HG03521 (cell line): ENCODE measurements around the gene THEM4.
"Not testable (repeated sequence)": the region's sequence is repeated elsewhere in the genome, so short reads cannot be mapped to it uniquely, and the experiment has no call there.

Source experiments
- ATAC-seq: cut with Tn5 transposase; IDR thresholded peaks from one replicate; pipeline ENCODE4 v1.9.1; 2021; ENCODE audit warnings: mild to moderate bottlenecking, moderate library complexity; ENCODE audit not compliant: unreplicated experiment

THEM4 gene

DNA sequence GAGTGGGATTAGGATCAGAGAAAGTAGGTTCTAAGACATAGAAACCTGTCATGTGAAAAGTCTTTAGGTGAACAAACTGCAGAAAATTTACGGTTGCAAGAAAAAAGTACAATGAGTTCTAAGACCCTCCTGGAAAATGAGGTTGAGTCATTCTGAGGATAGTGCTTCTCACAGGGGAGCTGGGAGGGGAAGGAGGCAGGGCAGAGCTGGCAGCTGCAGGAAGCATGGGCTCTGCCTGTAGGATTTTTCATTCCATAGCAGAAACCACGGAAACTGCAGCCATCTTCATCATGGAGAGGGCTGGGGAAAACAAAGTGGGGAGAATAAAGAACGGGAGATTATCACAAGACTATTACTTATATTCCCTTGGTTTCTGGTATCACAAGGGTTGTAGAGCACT, 25.8 kb upstream of the THEM4 start:
- no peak for ATAC-seq

DNA sequence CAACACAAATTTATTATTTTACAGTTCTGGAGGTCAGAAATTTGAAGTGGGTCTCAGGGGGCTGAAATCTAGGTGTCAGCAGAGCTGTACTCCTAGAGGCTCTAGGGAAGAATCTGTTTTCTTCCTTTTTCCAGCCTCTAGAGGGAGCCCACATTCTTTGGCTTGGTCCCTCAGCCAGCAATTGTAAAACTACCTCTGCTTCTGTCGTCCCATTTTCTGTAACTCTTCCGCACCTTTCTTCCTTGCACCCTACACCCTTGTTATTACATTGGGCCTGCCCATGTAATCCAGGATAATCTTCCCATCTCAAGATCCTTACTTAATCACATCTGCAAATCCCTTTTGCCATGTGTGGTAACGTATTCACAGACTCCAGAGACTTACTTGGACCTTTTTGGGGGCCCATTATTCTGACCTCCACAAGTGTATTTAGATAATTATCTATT, 24.8 kb upstream of the THEM4 start:
- no peak for ATAC-seq

DNA sequence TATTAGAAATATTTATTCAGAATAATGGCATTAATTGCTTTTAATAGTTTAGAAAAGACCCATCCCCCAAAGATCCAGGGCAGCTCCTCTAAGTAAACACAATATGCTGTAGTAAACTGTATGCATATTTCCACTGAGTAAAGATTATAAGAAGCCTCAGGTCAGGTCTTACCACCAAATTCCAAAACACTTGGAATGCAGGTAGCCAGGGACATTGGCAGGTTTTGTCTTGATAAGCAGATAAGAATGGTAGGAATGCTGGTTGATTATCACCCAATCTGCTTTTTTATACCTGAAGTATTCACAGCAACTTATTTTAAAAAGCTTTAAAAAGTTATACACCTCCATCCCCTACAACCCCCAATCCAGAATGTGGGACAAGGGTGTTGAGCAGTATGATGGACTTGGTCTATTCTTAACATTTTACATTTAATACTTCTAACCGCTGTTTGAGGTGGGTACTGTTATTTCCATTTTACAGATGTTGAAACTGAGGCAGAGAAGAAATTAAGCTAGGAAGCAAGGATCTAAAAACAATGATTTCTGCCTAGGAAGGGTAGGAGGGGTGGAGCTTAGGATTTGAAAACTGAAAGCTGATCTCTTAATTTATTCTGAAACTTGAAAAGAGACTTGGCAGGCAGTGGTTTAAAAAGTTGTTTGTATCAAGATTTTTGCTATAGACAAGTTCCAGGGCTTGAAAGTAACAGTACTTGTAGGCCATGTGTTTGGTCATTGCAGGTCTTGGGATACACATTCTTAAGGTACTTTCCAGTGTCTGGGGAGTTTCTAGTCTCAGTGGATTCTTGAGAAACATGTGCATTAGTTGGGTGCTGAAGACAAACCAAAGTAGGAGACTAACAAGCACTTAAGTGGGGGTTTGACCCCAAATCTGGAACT, 15.6 kb upstream of the THEM4 start:
- ATAC-seq, result no peak

DNA sequence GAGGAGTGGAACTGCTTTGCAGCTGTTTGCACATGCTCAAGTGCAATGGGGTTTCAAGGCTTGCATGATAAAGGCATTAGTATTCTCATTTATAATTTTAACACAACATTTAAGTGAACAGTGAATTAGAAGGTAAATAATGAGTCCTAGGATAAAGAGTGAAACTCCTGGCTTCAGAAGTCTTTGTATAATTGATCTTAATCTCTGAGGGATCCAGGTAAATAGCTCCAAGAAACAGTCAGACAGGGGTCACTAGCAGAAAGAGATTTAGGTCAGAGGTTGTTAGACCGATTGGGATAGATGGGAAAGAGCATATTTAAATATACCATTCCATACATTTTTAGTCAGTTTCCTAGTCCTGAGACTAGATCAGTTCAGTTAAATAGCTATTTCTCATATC, 14.1 kb upstream of the THEM4 start:
- no peak for ATAC-seq

DNA sequence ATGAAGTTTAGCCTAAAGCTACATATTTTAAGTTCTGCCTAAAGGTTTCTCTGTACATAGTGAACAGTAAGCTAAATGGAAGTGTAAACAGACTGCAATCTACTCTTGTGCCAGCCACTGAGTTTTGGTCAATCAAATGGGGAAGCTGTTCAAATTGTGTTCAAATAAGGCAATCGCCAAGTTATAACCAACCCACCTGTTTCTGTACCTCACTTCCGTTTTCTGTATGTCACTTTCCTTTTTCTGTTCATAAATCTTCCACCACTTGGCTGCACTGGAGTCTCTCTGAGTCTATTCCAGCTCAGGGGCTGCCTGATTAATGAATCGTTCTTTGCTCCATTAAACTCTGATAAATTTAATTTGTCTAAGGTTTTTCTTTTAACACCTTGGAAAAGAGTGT, 10.8 kb upstream of the THEM4 start:
- no peak for ATAC-seq

DNA sequence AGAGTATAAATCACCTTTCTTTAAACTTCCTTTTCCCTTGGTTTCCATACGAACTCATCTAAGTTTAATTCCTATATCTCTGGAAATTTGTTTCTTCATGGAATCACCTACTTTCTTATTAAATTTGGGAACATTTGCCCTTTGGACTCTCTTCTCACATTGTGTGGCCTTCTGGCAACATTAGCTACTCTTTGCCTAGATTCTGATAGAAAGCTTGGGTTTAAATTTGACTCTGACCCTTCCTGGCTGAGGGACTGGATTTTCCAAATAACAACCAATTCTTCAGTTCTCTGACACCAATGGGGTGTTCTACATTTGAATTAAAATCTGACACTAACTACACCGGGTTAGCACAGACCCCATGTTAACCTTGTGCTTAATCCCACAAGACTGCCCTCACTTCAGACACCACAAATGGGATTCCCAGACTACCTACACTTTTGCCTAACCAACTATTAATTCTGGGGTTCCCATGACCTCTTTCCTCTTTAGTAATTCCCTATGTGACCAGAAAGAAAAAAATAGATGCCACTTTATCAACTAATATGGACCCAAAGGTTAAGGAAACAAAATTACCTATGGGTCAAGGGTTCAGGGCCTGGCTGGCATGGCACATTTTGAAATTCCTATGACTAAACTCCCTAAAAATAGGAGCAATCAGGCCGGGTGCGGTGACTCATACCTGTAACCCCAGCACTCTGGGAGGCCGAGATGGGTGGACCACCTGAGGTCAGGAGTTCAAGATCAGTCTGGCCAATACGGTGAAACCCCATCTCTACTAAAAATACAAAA, 9.7 kb upstream of the THEM4 start:
- no peak for ATAC-seq

DNA sequence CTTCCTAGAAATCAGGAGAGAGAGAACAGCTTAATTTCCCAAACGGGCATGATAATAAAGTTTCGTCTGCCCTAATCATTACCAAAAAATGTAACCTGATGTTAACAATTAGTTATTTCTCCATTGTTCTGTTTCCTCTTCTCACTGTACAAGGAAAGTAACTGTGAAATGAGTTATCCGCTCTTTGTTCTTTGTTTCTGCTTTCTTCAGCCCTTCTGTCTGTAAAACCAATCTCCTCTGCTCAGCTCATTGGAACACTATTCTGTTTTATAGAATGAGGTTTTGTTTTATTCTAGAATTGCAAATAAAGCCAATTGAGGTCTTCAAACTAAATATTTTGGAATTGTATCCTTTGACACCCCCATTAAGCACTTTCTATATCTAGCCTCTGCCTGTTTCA, 8.8 kb upstream of the THEM4 start:
- ATAC-seq, result no peak

DNA sequence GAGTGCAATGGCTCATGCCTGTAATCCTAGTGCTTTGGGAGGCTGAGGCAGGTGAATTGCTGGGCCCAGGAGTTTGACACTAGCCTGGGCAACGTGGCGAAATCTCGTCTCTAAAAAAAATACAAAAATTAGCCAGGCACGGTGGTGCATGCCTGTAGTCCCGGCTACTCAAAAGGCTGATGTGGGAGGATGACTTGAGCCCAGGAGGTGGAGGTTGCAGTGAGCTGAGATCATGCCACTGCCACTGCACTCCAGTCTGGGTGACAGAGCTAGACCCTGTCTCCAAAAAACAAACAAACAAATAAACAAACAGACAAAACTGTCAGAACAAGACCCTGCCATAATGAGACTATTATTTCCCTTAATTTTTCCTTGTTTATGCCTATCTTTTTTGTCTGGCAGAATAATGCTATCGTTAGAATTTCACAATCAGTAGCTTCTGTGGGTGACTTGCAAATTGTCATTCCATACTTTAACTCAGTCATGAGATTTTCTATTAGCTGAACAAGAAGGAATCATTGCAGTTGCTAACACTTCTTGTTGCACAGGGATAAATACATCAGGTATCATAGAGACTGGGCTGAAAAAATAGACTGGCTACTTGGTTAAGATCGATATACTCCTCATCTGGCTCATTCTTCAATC, 7.5 kb upstream of the THEM4 start:
- ATAC-seq, result no peak

DNA sequence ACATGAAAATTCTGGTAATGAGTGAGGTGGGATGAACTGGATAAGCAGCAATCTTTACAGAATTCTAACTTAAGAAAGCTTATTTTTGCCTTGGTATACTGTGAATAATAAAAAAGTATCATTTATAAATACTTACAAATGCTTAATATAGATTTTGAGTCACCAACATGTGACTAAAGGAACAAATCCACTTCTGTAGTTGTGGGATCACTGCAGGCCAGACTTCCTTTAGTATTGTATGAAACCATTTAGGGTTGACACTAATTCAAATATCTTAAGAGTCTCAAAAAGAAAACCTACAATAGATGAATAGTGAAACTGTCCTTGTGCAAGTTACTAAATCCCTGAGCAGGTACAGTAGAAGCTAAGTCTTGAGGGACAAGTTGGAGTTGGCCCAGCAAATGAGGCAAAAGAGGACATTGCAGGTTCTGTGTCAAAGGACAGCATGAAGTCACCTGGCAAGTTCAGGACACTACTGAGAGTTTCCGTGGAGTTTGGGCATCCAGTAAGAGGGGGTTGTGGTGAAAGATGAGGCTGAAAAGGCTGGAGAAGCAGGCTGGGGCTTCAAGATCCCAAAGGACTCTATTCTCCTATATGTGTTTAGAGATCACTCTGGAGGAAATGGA, 5.9 kb upstream of the THEM4 start:
- no peak for ATAC-seq

DNA sequence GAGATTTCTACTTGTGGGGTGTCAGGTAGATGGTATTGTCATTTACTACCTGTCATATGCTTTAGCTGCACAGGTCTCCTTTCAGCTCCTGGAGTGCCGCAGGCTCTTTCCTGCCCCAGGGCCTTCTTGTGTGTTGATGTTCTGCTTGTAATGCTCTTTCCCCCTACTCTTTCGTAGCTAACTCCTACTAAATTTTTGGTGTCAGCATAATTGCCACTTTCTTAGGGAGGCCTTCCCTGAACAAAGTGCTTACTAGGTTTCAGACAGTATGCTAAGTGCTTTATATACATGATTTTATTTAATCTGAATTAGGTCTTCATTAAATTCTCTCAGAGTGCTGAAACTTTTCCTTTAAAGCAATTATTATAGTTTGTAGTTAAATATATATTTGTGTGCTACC, 4.8 kb upstream of the THEM4 start:
- no peak for ATAC-seq

DNA sequence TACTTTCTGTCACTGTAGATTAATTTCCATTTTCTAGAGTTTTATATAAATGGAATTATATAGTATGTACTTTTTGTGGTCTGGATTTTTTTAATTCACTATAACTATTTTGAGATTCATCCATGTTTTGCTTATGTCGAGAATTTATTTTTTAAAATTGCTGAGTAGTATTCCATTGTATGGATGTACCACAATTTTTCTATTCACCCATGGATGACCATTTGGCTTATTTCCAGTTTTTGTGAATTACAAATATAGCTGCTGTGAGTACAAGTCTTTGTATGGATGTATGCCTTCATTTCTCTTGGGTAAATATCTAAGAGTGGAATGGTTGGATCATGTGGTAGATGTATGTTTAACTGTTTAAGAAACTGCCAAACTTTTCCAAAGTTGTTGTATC, 3.7 kb upstream of the THEM4 start:
- no peak for ATAC-seq

DNA sequence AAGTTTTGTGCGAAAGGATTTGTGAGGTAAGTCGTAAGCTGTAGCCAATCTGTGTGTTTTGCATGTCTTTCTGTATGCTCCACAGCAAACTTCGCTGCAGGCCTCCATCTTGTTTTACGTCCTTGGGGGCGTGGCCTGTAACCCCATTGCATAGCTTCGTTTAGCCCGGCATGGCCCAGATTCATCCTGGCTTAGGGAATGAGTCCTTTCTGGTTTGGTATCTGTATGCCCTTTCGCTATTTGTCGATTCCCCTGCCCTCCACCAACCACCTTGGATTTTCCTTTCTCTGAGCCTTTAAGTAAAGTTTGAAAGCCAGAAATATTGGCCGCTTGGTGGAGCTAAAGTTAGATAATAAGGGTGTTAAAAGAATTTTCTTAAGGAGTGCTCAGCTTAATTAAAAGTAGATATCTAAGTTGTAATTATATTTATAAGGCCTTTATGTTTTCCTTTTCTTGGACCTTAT, 1.1 kb downstream of the THEM4 start:
- no peak for ATAC-seq

DNA sequence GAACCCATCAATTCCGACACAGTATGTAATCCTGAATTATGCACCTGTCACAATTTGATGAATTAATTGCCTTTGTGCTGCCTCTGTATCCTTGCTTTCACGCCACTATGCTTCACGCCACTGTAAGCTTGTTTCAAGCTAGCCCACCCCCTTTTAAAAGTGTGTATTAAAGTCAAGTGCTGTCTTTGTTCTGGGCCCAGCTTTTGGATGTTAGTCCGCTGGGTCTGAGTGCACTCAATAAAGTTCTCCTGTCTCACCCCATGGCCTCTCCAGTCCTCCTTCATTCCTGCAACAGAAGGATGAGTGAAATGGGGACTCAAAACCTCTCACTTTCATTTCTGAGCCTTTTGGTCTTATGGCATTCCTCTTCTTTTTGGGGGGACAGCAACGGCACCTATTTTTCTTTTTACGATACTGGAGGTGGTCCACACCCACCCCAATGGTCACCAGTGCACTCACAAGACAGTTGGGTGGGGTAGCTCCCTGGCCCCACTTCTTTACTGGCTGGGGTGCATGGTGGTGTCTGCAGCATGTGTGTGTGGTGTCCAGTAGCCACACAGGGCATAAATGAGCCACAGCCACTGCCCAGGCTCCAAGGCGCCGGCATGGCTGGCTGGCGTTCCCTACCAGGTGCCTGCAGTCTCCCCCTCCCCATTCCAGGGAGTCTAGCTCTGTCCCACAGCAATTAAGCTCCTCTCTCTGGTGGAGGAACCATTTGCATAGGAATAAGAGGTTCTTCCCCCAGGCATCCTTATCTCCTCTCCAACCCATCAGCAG, 1.8 kb downstream of the THEM4 start:
- no peak for ATAC-seq

DNA sequence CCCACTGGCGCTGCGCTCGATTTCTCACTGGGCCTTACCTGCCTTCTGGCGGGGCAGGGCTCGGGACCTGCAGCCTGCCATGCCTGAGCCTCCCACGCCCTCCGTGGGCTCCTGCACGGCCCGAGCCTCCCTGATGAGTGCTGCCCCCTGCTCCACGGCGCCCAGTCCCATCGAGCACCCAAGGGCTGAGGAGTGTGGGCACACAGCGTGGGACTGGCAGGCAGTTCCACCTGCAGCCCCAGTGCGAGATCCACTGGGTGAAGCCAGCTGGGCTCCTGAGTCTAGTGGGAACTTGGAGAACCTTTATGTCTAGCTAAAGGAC, 3.0 kb downstream of the THEM4 start:
- ATAC-seq, result not testable (repeated sequence)

DNA sequence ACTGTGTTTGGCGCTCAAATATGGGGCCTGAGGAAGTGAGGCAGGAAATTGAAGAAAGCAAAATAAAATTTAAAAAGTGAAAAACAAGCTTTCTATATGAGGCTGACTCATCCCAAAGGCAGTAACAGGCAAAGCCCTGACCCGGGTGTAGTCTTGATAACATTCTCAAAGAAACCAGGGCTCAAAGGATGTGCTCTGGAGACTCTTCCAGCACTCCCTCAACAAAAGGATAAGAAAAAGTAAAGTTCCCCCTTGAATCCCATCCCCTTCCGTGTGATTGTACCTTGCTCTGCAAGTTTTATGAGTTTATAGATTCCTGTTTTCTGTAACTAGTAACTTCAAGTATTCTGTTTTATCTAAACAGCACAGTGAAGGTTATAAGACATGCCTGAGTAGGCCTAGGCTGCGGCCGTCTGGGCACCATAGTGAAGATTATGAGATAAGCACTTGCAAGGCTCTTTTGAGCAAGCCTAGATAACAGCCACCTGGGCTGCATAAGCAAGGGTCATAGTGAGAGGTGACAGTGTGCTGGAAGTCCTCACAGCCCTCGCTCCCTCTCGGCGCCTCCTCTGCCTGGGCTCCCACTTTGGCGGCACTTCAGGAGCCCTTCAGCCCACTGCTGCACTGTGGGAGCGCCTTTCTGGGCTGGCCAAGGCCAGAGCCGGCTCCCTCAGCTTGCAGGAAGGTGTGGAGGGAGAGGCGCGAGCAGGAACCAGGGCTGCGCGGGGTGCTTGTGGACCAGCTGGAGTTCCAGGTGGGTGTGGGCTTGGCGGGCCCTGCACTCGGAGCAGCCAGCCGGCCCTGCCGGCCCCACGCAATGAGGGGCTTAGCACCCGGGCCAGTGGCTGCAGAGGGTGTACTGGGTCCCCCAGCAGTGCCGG, 3.6 kb downstream of the THEM4 start:
- not testable (repeated sequence) for ATAC-seq

DNA sequence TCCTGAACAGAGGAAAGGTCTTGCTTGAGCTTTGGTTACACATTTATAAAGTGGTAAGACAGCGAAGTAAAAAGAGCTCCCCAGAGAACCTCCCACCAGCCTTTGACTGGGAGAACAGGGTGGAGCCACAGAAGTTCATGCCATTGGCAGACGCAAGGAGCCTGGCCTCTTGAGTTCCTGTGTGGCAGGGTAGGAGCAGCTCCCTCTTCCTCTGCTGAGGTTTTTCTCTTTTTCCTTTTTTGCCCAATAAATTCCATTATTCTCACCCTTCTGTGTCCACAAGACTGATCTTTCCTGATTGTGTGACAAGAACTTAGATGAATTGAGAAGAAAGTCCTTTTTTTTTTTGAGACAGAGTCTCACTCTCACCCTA, 4.3 kb downstream of the THEM4 start:
- no peak for ATAC-seq

DNA sequence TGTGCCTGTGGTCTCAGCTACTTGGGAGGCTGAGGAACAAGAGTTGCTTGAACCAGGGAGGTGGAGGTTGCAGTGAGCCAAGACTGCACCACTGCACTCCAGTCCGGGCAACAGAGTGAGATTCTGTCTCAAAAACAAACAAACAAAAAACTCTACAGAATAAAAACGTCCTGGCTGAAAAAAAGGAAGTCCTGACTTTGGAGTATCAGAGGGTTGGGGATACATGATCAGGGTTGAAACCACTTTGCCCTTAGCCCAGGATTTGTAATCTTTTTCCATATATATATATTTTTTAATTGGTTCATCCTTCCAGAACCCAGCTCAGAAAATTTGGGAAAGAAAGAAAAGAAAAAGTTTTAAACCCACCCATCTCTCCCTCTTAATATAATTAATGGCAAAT, 6.5 kb downstream of the THEM4 start:
- no peak for ATAC-seq

DNA sequence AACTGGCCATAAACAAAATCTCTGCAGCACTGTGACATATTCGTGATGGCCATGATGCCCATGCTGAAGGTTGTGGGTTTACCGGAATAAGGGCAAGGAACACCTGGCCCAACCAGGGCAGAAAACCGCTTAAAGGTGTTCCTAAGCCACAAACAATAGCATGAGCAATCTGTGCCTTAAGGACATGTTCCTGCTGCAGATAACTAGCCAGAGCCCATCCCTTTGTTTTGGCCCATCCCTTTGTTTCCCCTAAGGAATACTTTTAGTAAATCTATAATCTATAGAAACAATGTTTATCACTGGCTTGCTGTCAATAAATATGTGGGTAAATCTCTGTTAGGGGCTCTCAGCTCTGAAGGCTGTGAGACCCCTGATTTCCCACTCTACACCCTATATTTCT, 8.5 kb downstream of the THEM4 start:
- ATAC-seq, result not testable (repeated sequence)

DNA sequence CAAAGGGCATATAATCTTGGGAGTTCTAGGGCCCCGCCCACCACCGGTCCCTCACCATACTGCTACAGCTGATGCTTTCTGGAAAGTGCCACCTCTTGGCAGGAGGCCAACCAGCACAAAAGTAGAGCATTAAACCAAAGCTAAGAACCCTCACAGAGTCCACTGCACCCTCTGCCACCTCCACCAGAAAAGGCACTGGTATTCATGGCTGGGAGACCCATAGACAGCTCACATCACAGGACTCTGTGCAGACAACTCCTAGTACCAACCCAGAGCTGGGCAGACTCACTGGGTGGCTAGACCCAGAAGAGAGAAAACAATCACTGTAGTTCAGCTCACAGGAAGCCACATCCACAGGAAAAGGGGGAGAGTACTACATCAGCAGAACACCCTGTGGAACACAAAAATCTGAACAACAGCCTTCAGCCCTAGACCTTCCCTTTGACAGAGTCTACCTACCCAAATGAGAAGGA, 10.8 kb downstream of the THEM4 start:
- no peak for ATAC-seq
